ENCODE data around the gene KCNC1. TPM values are rescaled to one million over a fixed set of nuclear protein-coding genes. Genes with fewer than 3 reads are reported as not detected.

The KCNC1 gene
- total and polyA plus RNA-seq, 2 experiments from 2014 or later: 0.11 TPM; not detected in 1

DNA sequence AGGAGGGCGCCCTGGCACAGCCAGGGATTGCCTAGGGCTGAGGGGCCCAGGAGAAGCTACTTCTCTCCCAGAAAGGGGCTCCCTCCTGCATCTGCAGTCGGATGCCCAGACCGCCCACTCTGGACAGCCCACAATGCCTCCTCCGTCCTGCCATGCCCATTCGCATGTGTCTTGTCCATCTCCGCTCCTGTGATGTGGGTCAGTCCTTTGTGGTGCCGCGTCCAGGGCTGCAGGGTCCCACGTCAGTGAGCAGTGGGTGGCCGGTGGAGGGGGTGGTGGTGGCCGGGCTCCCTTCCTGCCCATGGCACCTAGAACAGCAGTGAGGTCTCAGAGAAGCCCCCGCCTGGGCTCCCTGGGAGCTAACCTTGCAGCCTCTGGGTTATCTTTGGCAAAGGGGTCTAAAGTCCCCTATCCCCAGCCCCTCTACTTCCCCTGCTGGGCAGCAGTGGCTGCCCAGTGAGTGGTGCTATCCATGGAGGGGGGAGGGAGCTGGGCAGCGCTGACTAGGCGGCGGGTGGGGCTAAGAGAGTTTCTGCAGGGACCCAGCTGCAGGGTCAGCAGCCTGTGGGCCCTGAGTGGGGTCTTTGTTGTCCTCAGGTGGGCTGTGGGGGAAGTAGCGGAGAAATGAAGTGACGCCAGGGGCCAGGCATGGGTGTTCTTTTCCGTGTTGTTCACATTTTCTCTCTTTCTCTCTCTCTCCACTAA lies 41.1 kb downstream of the KCNC1 start (continued):
- TF ChIP-seq, protein P1, sequence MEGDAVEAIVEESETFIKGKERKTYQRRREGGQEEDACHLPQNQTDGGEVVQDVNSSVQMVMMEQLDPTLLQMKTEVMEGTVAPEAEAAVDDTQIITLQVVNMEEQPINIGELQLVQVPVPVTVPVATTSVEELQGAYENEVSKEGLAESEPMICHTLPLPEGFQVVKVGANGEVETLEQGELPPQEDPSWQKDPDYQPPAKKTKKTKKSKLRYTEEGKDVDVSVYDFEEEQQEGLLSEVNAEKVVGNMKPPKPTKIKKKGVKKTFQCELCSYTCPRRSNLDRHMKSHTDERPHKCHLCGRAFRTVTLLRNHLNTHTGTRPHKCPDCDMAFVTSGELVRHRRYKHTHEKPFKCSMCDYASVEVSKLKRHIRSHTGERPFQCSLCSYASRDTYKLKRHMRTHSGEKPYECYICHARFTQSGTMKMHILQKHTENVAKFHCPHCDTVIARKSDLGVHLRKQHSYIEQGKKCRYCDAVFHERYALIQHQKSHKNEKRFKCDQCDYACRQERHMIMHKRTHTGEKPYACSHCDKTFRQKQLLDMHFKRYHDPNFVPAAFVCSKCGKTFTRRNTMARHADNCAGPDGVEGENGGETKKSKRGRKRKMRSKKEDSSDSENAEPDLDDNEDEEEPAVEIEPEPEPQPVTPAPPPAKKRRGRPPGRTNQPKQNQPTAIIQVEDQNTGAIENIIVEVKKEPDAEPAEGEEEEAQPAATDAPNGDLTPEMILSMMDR (conservative IDR thresholded peaks at IDR 0.05; ENCODE audit: low read depth in 2 of 2): no peak
- TF ChIP-seq JUNB (IDR thresholded peaks at IDR 0.05; ENCODE audit: unreplicated experiment) (no peak), POLR2AphosphoS5 (IDR thresholded peaks at IDR 0.05; ENCODE audit: low read depth) (no peak), CREB1 (CRISPR knock-in tag; IDR thresholded peaks at IDR 0.05; ENCODE audit: low read depth) (no peak), EZH2 (IDR thresholded peaks at IDR 0.05; ENCODE audit: low read depth, unreplicated experiment) (no peak), ZNF331 (CRISPR knock-in tag; IDR thresholded peaks at IDR 0.05; ENCODE audit: low read depth) (no peak)

DNA sequence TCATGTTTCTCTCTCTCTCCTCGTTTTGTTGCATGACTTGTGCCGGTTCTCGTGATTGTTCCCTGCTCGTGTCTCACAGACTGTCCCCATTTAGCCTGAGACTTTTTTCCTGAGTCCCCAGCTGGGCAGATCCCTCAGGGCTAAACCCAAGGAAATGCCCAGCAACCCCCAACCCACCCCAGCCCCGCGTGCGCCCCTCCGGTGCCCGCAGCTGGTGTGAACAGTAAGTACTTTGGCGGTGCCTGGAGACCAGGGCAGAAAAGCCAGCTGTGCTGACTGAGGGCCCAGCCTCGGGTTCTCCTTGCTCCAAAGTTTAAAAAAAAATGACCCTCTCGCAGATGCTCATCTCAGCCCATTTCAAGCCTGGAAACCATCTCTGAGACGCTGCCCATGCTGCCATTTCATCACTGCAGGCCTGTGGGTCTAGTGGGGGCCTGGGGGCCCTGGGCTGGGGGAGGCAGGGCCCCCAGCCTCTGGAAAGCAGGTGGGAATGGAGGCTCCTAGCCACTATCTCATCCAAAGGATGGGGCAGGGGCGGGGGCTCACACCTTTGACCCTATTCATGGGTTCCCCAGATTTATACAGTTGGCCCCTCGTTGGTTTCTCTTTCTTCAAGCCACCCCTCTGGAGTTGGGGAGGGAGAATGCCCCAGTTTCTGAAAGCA lies 41.8 kb downstream of the KCNC1 start:
- Histone ChIP-seq H3K4me3 (no peak overlapping the region), H4K20me1 (replicated peaks; ENCODE audit: insufficient read depth) (no peaks in the 10 kb centered on the region), H3K27me3 (ENCODE audit: insufficient read depth) (no peaks in the 10 kb centered on the region), H3K9me2 (ENCODE audit: insufficient read depth) (no peaks in the 10 kb centered on the region), H3K4me2 (no peak overlapping the region), H3K36me3 (ENCODE audit: insufficient read depth) (no peaks in the 10 kb centered on the region), H3F3A (replicated peaks; ENCODE audit: low read depth) (no peaks in the 10 kb centered on the region), H3K27ac (ENCODE audit: low read depth) (no peak overlapping the region), H2AFZ (no peak overlapping the region), H3K4me1 (ENCODE audit: insufficient read depth) (no peaks in the 10 kb centered on the region), H3K79me2 (replicated peaks; ENCODE audit: insufficient read depth) (no peaks in the 10 kb centered on the region)
- Mint-ChIP-seq H3K4me1 (peaks cover 2% of the 10 kb centered on the region; the same call in 2 of the 3 replicates), H3K27ac (no peak overlapping the region), H3K36me3 (ENCODE audit: low read depth) (no peaks in the 10 kb centered on the region), H3K9me3 (no peaks in the 10 kb centered on the region), H3K4me3 (no peak overlapping the region), H3K27me3 (ENCODE audit: insufficient read depth, low read depth, poor library complexity) (peaks cover 7% of the 10 kb centered on the region)
- ATAC-seq: no peak
- no peak for DNase-seq (ENCODE audit: low spot score)
- TF ChIP-seq CREB1 (CRISPR knock-in tag; IDR thresholded peaks at IDR 0.05; ENCODE audit: low read depth) (no peak), JUNB (IDR thresholded peaks at IDR 0.05; ENCODE audit: unreplicated experiment) (no peak), EZH2 (IDR thresholded peaks at IDR 0.05; ENCODE audit: low read depth, unreplicated experiment) (no peak), POLR2AphosphoS5 (IDR thresholded peaks at IDR 0.05; ENCODE audit: low read depth) (no peak)
- TF ChIP-seq, protein P2, sequence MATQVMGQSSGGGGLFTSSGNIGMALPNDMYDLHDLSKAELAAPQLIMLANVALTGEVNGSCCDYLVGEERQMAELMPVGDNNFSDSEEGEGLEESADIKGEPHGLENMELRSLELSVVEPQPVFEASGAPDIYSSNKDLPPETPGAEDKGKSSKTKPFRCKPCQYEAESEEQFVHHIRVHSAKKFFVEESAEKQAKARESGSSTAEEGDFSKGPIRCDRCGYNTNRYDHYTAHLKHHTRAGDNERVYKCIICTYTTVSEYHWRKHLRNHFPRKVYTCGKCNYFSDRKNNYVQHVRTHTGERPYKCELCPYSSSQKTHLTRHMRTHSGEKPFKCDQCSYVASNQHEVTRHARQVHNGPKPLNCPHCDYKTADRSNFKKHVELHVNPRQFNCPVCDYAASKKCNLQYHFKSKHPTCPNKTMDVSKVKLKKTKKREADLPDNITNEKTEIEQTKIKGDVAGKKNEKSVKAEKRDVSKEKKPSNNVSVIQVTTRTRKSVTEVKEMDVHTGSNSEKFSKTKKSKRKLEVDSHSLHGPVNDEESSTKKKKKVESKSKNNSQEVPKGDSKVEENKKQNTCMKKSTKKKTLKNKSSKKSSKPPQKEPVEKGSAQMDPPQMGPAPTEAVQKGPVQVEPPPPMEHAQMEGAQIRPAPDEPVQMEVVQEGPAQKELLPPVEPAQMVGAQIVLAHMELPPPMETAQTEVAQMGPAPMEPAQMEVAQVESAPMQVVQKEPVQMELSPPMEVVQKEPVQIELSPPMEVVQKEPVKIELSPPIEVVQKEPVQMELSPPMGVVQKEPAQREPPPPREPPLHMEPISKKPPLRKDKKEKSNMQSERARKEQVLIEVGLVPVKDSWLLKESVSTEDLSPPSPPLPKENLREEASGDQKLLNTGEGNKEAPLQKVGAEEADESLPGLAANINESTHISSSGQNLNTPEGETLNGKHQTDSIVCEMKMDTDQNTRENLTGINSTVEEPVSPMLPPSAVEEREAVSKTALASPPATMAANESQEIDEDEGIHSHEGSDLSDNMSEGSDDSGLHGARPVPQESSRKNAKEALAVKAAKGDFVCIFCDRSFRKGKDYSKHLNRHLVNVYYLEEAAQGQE (IDR thresholded peaks at IDR 0.05; ENCODE audit: unreplicated experiment): no peak

Data from GM23338 (cell line).